CD14-positive monocyte (primary cell): ENCODE results near the gene CATSPERE. TPM values are rescaled to one million over a fixed set of nuclear protein-coding genes. Genes with fewer than 3 reads are reported as not detected.
"Not testable (repeated sequence)": the region's sequence is repeated elsewhere in the genome, so short reads cannot be mapped to it uniquely, and the experiment has no call there.

Experiments used
- DNase-seq, 3 donors: peaks; one replicate each; pipeline ENCODE4 v3.0.0-alpha.2; 2011 to 2022
- H2AFZ ChIP-seq: 2 replicates; pipeline ENCODE4 v1.6.0; 2012; ENCODE audit warnings: mild to moderate bottlenecking, low read depth, low read length, inconsistent platforms; ENCODE audit not compliant: insufficient read depth, poor library complexity, severe bottlenecking
- H3K27ac ChIP-seq, 2 donors: 1 replicate in 1 of 2; 2 replicates in 1 of 2; pipeline ENCODE4 v1.5.1; 2012 to 2013; ENCODE audit warnings: low read length in 2 of 2, control low read depth in 1 of 2, inconsistent platforms in 1 of 2, low read depth in 1 of 2, mild to moderate bottlenecking in 1 of 2
- H3K27me3 ChIP-seq, 2 donors: one replicate each; pipeline versions ENCODE4 v1.6.0 to v1.6.1; 2011 to 2013; ENCODE audit warnings: low read length in 2 of 2; ENCODE audit not compliant: control insufficient read depth in 2 of 2, insufficient read depth in 2 of 2
- H3K36me3 ChIP-seq, 2 donors: replicated peaks in 1 of 2; 1 replicate in 1 of 2; 2 replicates in 1 of 2; pipeline versions ENCODE4 v1.5.1 to v1.6.1; 2012 to 2013; ENCODE audit warnings: low read length in 2 of 2, control low read depth in 1 of 2, inconsistent platforms in 1 of 2, mild to moderate bottlenecking in 1 of 2; ENCODE audit not compliant: insufficient read depth in 2 of 2, control insufficient read depth in 1 of 2
- H3K4me1 ChIP-seq, 2 donors: 1 replicate in 1 of 2; 2 replicates in 1 of 2; pipeline versions ENCODE4 v1.5.1 to v1.6.1; 2012 to 2013; ENCODE audit warnings: low read length in 2 of 2, control low read depth in 1 of 2, inconsistent platforms in 1 of 2, mild to moderate bottlenecking in 1 of 2, moderate library complexity in 1 of 2; ENCODE audit not compliant: insufficient read depth in 2 of 2, control insufficient read depth in 1 of 2
- H3K4me2 ChIP-seq: replicated peaks from 2 replicates; pipeline ENCODE3; 2012; ENCODE audit warnings: low read length, moderate library complexity, mild to moderate bottlenecking; ENCODE audit not compliant: poor library complexity, severe bottlenecking; ENCODE audit errors: extremely low read depth
- H3K4me3 ChIP-seq, 3 experiments: fragments of 200-600 bp in 1 of 3; sonication (generic) in 1 of 3; replicated peaks in 1 of 3; 1 replicate in 2 of 3; 2 replicates in 1 of 3; pipeline ENCODE4 v1.5.1; 2011 to 2013; ENCODE audit warnings: low read length in 3 of 3, mild to moderate bottlenecking in 3 of 3, control low read depth in 2 of 3, low read depth in 2 of 3, inconsistent platforms in 1 of 3, moderate library complexity in 1 of 3
- H3K79me2 ChIP-seq: 2 replicates; pipeline ENCODE4 v1.6.0; 2012; ENCODE audit warnings: mild to moderate bottlenecking, control low read depth, inconsistent platforms, low read length, moderate library complexity; ENCODE audit not compliant: insufficient read depth
- H3K9ac ChIP-seq: 2 replicates; pipeline ENCODE4 v1.6.0; 2017; ENCODE audit warnings: low read length, mild to moderate bottlenecking; ENCODE audit not compliant: insufficient read depth, poor library complexity, severe bottlenecking
- H3K9me3 ChIP-seq, 2 donors: replicated peaks in 1 of 2; 1 replicate in 1 of 2; 2 replicates in 1 of 2; pipeline versions ENCODE4 v1.5.1 to v1.6.1; 2012 to 2013; ENCODE audit warnings: low read length in 2 of 2, control low read depth in 1 of 2; ENCODE audit not compliant: control insufficient read depth in 1 of 2, insufficient read depth in 1 of 2
- H4K20me1 ChIP-seq: 2 replicates; pipeline ENCODE4 v1.6.0; 2012; ENCODE audit warnings: mild to moderate bottlenecking, low read length, control low read depth, moderate library complexity; ENCODE audit not compliant: insufficient read depth
- H3K27ac Mint-ChIP-seq, 7 donors: one replicate each; pipeline ENCODE4 v1.8.0; 2020; ENCODE audit warnings: mild to moderate bottlenecking in 7 of 7, mixed read lengths in 7 of 7, moderate library complexity in 6 of 7, inconsistent platforms in 2 of 7
- H3K27me3 Mint-ChIP-seq, 3 donors: one replicate each; pipeline ENCODE4 v1.8.0; 2021 to 2022; ENCODE audit warnings: low read depth in 3 of 3, mild to moderate bottlenecking in 3 of 3, mixed read lengths in 3 of 3, moderate library complexity in 3 of 3, inconsistent platforms in 1 of 3
- H3K36me3 Mint-ChIP-seq, 2 donors: one replicate each; pipeline ENCODE4 v1.8.0; 2020; ENCODE audit warnings: mixed read lengths in 2 of 2, inconsistent platforms in 1 of 2, mild to moderate bottlenecking in 1 of 2
- H3K4me1 Mint-ChIP-seq: one replicate; pipeline ENCODE4 v1.8.0; 2020; ENCODE audit warnings: mild to moderate bottlenecking, mixed read lengths
- H3K4me3 Mint-ChIP-seq, 2 donors: one replicate each; pipeline ENCODE4 v1.8.0; 2020; ENCODE audit warnings: mild to moderate bottlenecking in 2 of 2, mixed read lengths in 2 of 2, moderate library complexity in 1 of 2
- H3K9me3 Mint-ChIP-seq, 7 donors: one replicate each; pipeline ENCODE4 v1.8.0; 2020 to 2022; ENCODE audit warnings: mixed read lengths in 7 of 7, mild to moderate bottlenecking in 6 of 7, moderate library complexity in 6 of 7, inconsistent platforms in 2 of 7
- WGBS: methylation state at CpG from one replicate; pipeline ENCODE4 v1.1.5; 2013; ENCODE audit warnings: missing lambda C conversion rate; ENCODE audit not compliant: insufficient coverage; 5-methylcytosine and 5-hydroxymethylcytosine counted together
- intact Hi-C, 2 donors: fragments of 100-400 bp; cut with micrococcal nuclease; formaldehyde crosslinking; loops; one replicate each; pipeline versions ENCODE4 v1.15.0 to v1.15.1; 2023
- polyA plus RNA-seq, 3 donors: library from polyadenylated mRNA; depleted of rRNA in 1 of 3; unstranded in 2 of 3; stranded (reverse) in 1 of 3; fragments of 300-500 nt in 2 of 3; fragments of >200 nt in 1 of 3; fragmentation: Illumina TruSeq in 2 of 3; gene quantifications; 1 replicate in 2 of 3; 2 replicates in 1 of 3; pipeline ENCODE4 v1.2.3, GENCODE V29; 2012 to 2021
- TF ChIP-seq, protein P1 (sequence below): fragments of 200-600 bp; IDR thresholded peaks from one replicate; pipeline ENCODE4 v1.8.0; 2022; ENCODE audit warnings: antibody characterized with exemption, mild to moderate bottlenecking

CATSPERE gene
- polyA plus RNA-seq, 3 donors: 0.63 TPM; not detected in 2

DNA sequence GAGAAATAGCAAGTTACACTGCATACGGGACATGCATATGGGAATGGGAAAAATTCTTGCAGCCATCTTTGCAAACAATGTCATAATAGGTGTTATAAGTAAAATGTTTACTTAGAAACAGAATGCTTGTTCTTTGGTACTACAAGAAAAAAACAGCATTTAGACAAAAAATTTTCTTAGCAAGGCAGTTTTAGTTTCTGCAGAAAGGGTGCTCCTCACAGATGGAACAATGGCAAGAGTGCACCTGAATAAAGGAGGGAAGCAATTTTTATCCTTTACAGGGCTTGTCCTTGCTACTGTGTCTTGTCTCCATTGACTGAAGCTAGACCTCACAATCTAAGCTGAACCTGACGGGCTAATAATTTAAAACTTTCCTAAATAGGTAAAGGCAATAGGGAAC lies 112.7 kb downstream of the CATSPERE start:
- Histone ChIP-seq H3K4me1 (no peaks in the 10 kb centered on the region), H3K9me3 (peaks cover 42 to 59% of the 10 kb centered on the region in 2 donors)
- TF ChIP-seq, protein P1, sequence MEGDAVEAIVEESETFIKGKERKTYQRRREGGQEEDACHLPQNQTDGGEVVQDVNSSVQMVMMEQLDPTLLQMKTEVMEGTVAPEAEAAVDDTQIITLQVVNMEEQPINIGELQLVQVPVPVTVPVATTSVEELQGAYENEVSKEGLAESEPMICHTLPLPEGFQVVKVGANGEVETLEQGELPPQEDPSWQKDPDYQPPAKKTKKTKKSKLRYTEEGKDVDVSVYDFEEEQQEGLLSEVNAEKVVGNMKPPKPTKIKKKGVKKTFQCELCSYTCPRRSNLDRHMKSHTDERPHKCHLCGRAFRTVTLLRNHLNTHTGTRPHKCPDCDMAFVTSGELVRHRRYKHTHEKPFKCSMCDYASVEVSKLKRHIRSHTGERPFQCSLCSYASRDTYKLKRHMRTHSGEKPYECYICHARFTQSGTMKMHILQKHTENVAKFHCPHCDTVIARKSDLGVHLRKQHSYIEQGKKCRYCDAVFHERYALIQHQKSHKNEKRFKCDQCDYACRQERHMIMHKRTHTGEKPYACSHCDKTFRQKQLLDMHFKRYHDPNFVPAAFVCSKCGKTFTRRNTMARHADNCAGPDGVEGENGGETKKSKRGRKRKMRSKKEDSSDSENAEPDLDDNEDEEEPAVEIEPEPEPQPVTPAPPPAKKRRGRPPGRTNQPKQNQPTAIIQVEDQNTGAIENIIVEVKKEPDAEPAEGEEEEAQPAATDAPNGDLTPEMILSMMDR: no peak

DNA sequence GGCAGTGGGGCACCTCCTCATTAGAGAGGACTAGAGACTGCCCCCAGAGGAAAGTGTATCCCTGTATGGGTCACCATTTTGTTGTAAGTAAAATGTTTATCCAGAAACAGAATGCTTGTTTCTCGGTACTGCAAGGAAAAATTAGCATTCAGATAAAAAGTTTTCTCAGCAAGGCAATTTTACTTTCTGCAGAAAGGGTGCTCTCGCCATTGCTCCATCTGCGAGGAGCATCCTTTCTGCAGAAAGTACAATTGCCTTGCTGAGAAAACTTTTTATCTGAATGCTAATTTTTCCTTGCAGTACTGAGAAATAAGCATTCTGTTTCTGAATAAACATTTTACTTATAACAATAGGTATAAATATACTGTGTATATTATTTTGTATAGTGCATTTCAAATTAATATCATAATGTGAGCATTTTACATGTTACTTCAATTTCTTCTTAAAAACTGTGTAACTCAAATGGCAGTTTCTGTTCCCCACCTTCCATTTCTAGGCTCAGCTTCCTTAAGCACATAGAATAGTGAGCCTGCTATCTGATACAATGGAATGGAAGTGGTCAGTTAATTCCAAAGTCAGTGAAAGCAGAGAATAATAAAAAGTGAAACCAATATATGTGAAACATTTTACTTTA lies 115.3 kb downstream of the CATSPERE start:
- no peak overlapping the region for H3K27ac Mint-ChIP-seq
- TF ChIP-seq, protein P1: no peak
- Histone ChIP-seq H3K4me2 (no peak overlapping the region), H3K36me3 (no peaks in the 10 kb centered on the region), H3K9ac (no peak overlapping the region), H3K27me3 (no peaks in the 10 kb centered on the region), H3K79me2 (no peaks in the 10 kb centered on the region), H3K4me3 (peak overlapping the region in 1 of 3 experiments; percentile 18), H2AFZ (no peak overlapping the region), H3K27ac (no peak overlapping the region), H3K9me3 (peaks cover 45 to 63% of the 10 kb centered on the region in 2 donors), H4K20me1 (no peaks in the 10 kb centered on the region), H3K4me1 (no peaks in the 10 kb centered on the region)
- H3K27me3 Mint-ChIP-seq: no peaks in the 10 kb centered on the region
- 94% methylated on average over 3 of the region's 3 CpGs for WGBS
- no peaks in the 10 kb centered on the region for H3K4me1 Mint-ChIP-seq
- intact Hi-C loops: no loop called here
- no peak for DNase-seq
- peaks cover 29 to 55% (median 50%) of the 10 kb centered on the region in 7 donors for H3K9me3 Mint-ChIP-seq
- H3K36me3 Mint-ChIP-seq: peaks cover 0 to 5% of the 10 kb centered on the region in 2 donors
- no peak overlapping the region for H3K4me3 Mint-ChIP-seq

More for the DNA sequence above, 112.7 kb downstream of the CATSPERE start:
- WGBS: no CpG with 5 or more reads among the region's 2 CpGs
- Histone ChIP-seq H2AFZ (no peak overlapping the region), H3K36me3 (no peaks in the 10 kb centered on the region), H3K4me2 (no peak overlapping the region), H4K20me1 (no peaks in the 10 kb centered on the region), H3K27me3 (no peaks in the 10 kb centered on the region), H3K27ac (no peak overlapping the region), H3K9ac (no peak overlapping the region), H3K4me3 (no peak overlapping the region), H3K79me2 (no peaks in the 10 kb centered on the region)
- no peak overlapping the region for H3K4me3 Mint-ChIP-seq
- H3K9me3 Mint-ChIP-seq: peaks cover 27 to 53% (median 49%) of the 10 kb centered on the region in 7 donors
- no peaks in the 10 kb centered on the region for H3K4me1 Mint-ChIP-seq
- H3K36me3 Mint-ChIP-seq: peaks cover 0 to 5% of the 10 kb centered on the region in 2 donors
- no peak for DNase-seq
- no peaks in the 10 kb centered on the region for H3K27me3 Mint-ChIP-seq
- intact Hi-C loops: no loop called here
- H3K27ac Mint-ChIP-seq: no peak overlapping the region

DNA sequence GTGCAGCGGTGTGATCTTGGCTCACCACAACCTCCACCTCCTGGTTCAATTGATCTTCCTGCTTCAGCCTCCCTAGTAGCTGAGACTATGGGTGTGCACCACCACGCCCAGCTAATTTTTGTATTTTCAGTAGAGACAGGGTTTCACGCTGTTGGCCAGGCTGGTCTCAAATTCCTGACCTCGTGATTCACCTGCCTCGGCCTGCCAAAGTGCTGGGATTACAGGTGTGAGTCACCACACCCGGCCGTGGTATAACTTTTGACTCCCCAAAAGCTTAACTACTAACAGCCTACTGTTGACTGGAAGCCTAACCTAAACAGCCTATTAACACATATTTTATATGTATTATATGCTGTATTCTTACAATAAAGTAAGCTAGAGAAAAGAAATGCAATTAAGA lies 117.1 kb downstream of the CATSPERE start:
- not testable (repeated sequence) for H3K27ac Mint-ChIP-seq
- H3K9me3 Mint-ChIP-seq: peaks cover 23 to 52% (median 44%) of the 10 kb centered on the region in 7 donors

More for the DNA sequence above, 117.1 kb downstream of the CATSPERE start:
- H3K79me2 ChIP-seq, H3K27me3 Mint-ChIP-seq, H3K4me3 Mint-ChIP-seq, H3K4me2 ChIP-seq, H3K27ac ChIP-seq, H3K36me3 Mint-ChIP-seq, H4K20me1 ChIP-seq, H3K4me3 ChIP-seq, H3K36me3 ChIP-seq, H3K4me1 ChIP-seq, intact Hi-C loops, DNase-seq, H2AFZ ChIP-seq, H3K27me3 ChIP-seq, H3K9ac ChIP-seq, H3K4me1 Mint-ChIP-seq: not testable (repeated sequence)
- H3K9me3 ChIP-seq: peaks cover 41 to 54% of the 10 kb centered on the region in 2 donors
- 100% methylated on average over 4 of the region's 7 CpGs for WGBS
